GM18498 (cell line): ENCODE data around the gene PLCL2.

Experiments
- ATAC-seq: cut with Tn5 transposase; IDR thresholded peaks from one replicate; pipeline ENCODE4 v1.9.1; 2021; ENCODE audit warnings: mild to moderate bottlenecking, moderate library complexity; ENCODE audit not compliant: unreplicated experiment

Gene PLCL2

DNA sequence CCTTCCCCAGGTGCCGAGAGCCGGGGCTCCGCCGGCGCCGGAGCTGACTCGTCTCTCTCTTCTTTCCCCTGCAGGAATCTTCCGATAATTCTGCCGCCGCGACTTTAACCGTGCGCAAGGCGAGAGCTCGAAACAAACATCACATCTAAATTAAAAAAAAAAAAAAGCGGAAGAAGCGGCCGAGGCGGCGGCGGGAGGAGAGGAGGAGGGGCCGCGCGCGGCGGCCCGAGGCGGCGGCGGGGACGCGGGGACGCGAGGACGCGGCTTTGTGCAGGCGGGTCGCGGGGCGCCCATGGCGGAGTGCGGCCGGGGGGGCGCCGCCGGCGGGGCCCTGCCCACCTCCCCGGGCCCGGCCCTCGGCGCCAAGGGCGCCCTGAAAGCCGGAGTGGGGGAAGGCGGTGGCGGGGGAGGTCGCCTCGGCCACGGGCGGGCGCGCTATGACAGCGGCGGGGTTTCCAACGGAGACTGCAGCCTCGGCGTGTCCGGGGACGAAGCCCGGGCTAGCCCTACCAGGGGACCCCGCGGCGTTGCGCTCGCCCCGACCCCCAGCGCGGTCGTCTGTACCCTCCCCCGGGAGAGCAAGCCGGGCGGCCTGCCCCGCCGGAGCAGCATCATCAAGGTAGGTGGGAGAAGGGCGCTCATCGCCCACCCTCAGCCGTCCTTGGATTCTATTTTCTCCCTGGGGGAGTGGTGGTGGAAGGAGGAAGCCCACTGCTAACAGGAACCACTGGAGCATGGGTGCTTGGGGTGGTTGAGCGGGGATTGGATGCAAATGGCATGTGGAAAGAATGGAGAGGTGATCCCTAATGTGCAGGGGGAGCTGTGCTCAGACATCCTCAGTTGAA, at the start of gene PLCL2:
Gene PLCL2 (plus strand): TSS at position 208 of the 845 bp plus-strand sequence. CDS start 85 bp downstream, at position 293.
- peak; percentile 41 for ATAC-seq

DNA sequence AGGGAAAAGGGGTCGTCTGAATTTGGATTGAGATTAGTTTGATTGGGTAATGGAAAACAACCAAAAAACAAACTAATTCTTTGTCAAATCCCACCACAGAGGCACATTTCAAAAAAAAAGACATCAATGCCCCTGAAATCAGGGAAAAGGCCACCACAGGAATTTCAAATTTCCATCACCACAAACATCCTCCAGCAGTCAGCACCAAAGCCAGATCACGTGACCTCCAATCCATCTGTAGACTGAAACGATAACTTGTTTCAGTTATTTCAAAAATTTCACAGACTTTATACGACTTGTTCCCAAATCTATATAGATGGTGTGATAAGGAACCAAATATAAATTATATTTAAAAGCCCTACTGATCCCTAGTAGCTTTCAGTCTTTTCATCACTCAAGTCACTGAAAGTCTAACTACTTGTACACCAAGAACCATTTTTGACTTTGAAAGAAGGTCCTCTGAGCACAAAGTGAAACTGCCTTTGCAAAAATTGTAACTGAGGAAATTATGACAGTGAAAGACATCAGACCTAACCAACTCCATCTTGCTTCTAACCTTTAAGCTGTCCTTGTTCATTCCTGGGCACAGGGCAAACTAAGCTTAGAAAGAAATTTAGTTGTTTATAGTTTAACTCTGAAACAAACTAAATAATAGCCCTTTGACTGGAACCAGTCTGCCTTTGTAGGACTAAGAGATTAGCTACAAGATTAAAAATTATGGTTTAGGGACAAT, 48.1 kb upstream of the PLCL2 start:
- no peak for ATAC-seq

- no peak for ATAC-seq
Measured at GRCh38 chr3:16837602-16838001, 47.2 kb upstream of the PLCL2 start.

GRCh38 chr3:16838561-16838960, 46.2 kb upstream of the PLCL2 start:
- no peak for ATAC-seq

DNA sequence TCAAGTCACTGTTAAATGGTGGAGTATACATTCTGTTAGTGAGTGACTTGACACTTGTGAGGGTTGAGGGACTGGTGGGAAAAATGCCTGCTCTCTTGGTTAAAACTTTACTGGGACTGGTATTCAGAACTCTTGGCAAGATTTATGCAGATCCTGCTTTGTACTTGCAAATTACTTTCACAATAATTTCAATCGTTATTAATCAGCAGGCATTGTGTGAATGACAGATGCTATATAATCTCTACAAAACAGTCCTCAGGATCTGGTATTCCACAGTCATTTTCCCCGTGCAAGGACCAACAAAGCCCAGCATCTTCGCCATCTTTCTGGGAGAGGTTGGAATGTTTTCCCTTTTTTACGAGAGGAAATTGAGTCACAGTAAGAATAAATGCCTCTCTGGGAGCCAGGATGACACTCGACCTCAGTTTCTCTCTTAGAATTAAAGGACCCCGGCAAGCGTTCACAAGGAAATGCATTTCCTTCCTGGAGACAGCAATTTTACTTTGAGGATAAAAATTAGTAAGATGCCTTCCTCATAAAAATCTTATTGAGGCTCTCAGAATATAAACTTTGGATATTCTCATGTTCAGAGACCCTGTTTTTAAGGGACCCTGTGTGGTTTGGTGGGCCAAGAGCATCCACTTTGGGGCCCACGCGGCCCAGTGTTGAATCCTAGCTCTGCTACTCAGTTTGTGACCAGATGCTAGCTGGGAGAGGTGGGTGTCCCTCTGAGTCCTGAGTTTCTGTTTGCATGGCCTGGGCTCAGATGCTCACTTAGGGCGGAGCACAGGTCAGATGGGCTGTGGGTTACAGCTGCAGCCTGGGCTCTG, 45.3 kb upstream of the PLCL2 start:
- no peak for ATAC-seq

- ATAC-seq: no peak
Measured at GRCh38 chr3:16840101-16840424, 44.7 kb upstream of the PLCL2 start.

GRCh38 chr3:16841041-16841753, 43.6 kb upstream of the PLCL2 start:
- no peak for ATAC-seq

DNA sequence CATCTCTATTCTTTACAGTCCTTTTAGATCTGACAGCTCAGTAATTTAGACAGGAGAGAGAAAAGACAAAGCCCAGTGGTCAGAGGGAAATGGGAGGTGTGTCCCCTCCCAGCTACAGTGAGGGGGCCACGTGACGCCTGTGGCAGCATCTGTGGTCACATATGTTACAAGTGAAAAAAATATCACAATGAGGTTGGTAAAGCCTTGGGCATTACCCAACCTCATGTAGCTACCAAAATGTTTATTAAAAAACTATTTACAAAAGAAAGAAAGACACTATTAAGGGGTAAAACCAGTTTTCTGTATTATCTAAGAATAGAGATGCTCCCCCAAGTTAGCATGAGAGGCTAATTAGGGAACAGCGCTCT, 42.9 kb upstream of the PLCL2 start:
- peak; percentile 77 for ATAC-seq

DNA sequence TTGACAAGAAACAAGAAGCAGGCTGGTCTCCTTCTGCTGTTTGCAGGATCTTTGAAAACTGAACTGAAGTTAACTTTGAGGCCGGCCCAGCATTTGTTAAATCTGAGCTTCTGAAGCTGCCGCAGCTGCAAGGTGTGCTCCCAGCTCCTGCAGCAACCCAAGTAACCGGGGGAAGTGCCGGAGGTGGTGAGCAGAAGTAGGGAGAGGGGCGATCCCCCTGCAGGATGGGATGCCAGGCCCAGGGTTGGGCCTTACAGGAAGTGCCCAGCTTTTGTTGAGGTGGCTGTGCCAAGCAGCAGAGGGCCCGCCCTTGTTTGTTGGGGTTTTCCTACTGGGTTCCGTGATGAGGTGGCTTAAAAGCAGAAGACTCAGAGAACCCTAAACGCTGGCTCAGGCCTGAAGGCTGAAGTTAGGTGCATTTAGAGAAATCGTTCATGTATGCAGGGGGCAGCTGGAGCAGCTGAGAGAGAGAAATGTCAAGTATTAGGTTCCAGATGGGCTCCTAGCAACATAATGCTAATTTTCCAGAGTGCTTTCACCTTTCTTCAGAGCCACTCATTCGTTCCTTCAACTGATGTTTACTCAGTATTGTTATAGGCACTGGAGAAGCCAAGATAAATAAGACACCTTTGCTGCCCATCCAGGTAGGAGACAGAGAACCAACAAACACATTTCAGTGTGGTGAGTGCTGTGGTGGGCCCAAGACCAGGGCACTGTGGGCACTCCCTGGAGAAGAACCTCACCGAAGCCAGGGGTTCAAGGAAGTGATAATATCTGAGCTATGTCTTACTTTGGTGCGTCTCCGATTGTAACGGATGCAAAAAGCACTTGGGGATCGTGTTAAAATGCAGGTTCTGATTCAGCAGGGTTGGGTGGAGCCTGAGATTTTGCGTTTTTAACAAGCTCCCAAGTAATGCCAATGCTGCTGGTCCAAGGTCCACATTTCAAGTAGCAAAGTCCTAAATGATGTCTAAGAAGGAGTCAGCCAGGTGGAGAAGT, 42.2 kb upstream of the PLCL2 start:
- ATAC-seq: peak; percentile 79

GRCh38 chr3:16844222-16844621, 40.5 kb upstream of the PLCL2 start:
- ATAC-seq: no peak

DNA sequence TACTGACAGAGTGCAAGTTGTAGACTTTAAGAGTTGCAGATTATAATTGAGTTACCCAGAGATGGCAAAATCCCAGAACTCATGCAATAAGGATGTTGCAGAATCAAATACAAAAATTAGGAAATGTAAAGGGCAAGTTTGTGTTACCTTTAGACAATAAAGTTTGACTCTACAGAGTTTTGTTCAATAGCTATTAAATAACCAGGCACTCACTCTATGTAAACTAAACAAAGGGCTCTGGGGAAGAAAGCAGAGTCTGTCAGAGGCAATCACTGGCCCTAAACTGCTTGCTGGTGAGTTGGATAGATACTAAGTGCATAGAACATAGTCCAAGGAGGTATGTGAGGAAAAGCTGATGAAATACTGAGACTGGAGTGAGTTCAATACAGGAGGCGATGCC, 40.0 kb upstream of the PLCL2 start:
- ATAC-seq: no peak

GRCh38 chr3:16846373-16847080, 38.2 kb upstream of the PLCL2 start:
- no peak for ATAC-seq

DNA sequence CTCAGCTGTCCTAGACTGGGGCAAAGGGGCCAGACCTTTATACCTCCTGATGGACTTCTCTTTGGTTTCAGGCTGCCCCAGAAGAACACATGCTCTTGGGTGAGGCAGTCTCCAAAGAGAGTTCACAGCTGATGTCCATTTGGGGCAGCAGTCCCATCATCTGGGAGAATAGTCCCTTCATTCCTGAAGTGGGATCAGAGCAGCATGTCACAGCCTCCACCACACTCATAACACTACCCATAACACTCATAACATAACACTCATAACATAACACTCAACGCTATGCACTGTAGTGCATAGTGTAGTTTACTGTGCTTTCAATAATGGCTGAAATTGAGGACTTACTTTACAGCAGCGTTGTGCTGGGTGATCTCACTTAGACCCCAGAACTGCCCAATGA, 36.7 kb upstream of the PLCL2 start:
- ATAC-seq: no peak

DNA sequence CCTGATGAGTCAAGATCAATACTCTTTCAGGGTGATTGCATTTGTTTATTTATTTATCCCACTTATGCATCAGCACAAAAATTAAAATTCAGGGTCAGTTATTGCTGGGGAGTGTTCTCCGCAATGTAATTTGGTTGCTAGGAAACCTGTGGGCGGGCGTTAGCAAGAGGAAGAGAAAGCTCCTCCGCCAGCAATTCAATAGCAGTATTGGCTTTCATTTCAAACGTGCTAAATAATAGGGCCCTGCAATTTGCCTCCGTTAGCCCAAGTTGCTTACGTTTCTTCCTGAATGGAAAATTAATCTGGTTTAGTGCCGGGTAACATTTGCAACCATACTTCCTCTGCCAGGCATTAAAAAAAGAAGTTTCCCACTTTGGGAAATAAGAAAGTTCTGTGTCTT, 35.5 kb upstream of the PLCL2 start:
- ATAC-seq: peak; percentile 93

DNA sequence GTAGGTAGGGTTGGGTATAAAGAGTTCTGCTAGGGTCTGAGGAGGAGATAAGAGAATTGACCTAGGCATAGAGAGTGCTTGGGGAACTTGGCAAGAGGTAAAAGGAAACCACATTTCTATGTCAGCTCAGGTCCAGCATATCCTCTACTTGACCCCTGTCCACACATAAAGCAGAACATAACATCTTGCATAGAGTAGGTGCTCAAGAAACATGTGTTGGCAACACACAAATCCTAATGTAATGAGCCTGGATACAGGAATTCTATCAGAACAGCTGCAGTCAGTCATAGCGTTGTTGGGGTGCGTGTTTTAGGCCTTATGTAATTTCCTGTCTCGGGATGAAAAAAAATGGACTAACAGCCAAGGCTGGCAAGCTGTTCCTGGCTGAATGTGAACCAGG, 35.0 kb upstream of the PLCL2 start:
- ATAC-seq: no peak

DNA sequence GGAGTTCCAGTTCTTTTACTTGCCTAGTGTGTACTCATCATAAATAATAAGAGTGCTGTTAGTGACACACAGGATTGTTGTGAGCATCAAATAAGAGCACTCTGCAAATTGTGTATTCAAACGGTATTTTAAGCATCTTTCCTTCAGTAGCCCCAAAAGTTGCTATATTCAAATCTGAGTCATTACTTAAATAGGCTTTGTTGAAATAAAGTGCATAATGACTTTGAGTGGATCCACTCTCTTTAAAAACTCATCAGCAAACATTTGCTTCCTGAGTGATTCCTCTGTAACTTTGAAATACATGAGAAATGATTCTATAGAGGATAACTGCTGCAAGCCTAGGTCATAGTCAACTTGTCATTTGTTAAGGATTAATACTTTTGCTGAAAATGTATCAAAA, 29.3 kb upstream of the PLCL2 start:
- no peak for ATAC-seq

DNA sequence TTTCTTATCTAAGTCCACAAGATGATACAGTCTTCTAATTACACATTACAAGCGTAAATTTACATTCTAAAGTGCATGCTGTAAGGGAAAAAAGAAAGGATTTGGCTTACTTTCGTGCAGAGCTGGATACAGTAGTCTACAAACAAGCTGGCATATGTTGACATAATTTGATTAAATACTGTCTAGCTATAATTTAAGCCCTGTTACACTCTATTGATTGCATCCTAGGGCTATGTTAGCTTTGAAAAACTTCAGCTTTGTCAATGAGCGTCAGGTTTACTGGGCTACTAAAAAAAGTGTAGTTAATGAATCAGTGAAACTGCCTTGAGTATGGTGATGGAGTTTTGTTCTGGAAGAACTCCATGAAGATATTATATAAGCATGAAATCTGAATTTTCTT, 24.5 kb upstream of the PLCL2 start:
- no peak for ATAC-seq

- no peak for ATAC-seq
Measured at GRCh38 chr3:16861432-16861831, 23.3 kb upstream of the PLCL2 start.
